ENCODE data around the gene PRPH2.
A peak's percentile ranks its signal among the peaks of the same experiment; 100 is the strongest.
"Not testable (repeated sequence)": the region's sequence is repeated elsewhere in the genome, so short reads cannot be mapped to it uniquely, and the experiment has no call there.

PRPH2 gene

GRCh38 chr6:42742116-42742894, 19.9 kb upstream of the PRPH2 start:
- no peak for DNase-seq

- no peak for DNase-seq
Measured at GRCh38 chr6:42740725-42741124, 18.3 kb upstream of the PRPH2 start.

DNA sequence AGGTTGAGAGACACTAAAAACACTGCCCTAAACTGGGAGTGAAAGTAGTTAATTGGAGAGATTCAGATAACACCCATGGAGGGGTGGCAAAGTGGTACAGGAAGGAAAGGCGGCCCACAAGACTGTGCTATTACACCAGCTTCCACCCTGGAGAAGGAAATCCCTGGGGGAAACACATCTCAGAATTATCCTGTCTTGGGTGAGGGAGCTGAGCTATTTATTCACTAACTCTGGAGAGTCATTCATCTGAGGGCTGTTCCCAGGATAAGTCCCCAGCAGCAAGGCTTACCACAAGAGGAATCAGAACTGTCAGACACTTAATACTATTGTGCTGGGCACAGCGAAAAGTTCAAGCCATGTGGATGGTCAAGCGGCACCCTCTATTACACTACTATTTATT, 13.6 kb upstream of the PRPH2 start:
- no peak for DNase-seq

GRCh38 chr6:42733867-42734481, 11.6 kb upstream of the PRPH2 start:
- DNase-seq = not testable (repeated sequence)

DNA sequence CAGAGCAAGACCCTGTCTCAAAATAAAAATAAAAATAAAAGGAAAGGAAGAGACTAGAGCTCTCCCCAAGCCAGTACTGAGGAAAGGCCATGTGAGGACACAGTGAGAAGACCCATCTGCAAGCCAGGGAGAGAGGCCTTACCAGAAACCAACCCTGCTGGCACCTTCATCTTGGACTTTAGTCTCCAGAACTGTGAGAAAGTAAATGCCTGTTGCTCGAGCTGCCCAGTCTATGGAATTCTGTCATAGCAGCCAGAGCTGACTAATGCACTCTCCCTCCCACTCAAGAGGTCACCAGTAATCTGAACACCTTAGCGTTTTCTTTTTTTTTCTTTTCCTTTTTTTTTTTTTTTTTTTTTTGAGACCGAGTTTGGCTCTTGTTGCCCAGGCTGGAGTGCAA, 7.3 kb upstream of the PRPH2 start:
- DNase-seq = no peak

DNA sequence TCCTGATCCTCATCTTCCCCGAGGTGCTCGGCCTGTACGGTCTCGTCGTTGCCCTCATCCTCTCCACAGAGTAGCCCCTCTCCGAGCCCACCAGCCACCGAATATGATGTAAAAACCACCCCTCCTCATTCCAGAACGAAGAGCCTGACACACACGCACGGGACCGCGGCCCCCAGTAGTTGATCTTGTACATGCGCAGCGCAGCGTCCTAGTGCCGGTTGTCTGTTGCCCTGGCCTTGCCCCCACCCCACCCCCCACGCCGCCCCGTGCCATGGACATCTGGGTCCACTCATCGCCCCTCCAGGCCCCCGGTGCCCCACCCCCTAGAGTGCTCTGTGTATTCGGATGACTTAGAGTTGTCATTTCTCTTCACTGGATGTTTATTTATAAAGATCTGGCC, 5.2 kb upstream of the PRPH2 start:
- DNase-seq = no peak

DNA sequence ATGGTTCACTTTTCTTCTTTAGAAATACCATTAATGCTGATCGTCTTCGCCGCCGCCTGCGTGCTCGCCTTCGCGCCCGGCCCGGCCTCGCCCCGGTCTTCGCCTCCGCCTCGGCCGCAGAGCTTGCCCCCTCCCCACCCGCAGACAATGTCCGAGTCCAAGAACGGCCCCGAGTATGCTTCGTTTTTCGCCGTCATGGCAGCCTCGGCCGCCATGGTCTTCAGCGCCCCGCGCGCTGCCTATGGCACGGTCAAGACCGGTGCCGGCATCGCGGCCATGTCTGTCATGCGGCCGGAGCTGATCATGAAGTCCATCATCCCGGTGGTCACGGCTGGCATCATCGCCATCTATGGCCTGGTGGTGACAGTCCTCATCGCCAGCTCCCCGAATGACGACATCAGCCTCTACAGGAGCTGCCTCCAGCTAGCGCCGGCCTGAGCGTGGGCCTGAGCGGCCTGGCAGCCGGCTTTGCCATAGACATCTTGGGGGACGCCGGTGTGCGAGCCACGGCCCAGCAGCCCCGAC, 4.8 kb upstream of the PRPH2 start:
- peak in 30 of 58 donors; percentile 1 to 46 (median 18) for DNase-seq

DNA sequence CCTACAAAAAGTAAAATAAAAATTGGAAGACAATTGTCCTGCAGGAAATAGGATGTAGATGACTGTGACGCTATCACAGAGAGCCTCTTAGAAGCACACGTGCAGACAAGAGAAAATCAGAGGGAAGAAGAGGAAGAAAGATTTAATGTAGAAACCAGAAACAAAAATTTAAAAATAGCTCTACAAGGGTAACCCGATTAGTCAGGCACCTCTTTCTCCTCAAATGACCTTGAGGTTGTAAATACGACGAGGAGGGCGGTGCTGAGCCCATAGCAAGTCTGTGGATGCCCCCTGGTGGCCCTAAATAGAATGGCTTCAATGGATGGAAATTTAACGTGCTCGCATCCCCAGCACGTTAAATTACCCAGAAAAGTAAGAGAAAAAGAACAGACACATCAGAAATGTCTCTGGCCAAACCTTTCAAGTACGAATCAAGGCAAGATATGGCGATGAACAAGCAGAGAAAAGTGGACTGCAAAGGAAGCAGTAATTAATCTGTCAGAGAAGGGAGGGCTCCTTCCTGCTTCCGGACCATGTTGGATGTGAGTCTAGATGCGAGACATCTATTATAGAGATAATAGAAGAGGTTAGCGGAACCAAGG, 4.2 kb upstream of the PRPH2 start:
- DNase-seq = peak in 53 of 58 donors; percentile 3 to 79 (median 36)

DNA sequence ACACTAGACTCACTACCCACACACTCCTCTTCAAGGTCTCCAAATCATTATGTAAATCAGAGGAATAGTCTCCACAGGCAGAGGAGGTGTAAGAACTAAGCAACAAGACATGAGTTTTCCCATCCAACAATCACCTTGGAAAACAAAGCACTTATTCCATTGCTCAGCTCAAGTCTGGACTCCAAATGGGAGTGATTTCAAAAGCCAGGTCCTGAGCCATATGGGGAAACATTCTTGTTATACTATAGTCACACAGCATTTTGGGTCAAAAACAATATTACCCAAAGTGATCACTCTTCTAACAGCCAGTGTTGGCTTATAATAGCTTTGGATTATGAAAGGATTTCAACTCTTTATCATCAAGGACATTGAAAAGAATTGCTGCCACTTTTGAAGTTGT, 3.6 kb upstream of the PRPH2 start:
- DNase-seq = no peak

- DNase-seq = no peak
Measured at GRCh38 chr6:42724825-42725224, 2.4 kb upstream of the PRPH2 start.

DNA sequence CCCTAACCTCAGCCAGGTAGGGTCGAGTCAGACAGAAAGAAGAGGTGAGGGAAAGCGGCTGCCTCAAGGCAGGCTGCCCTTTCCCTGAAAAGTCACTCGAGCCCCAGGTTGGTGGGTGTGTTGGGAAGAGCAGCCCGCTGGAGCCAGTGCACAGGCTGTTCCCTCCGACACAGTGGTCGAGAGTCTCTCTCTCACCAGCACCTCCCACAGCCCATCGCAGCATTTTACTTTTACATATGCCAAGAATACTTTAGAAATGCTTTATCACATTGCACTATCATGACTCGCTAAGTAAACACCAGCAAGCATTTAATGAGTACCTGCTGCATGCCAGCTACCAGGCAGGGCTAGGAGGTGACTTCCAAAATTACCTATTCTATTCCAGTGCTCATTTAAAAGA, 1.7 kb downstream of the PRPH2 start:
- DNase-seq = no peak

- no peak for DNase-seq
Measured at GRCh38 chr6:42715871-42716270, 6.5 kb downstream of the PRPH2 start.

GRCh38 chr6:42714098-42714761, 8.2 kb downstream of the PRPH2 start:
- DNase-seq = no peak

- no peak for DNase-seq
Measured at GRCh38 chr6:42711930-42712329, 10.5 kb downstream of the PRPH2 start.

- DNase-seq = peak in 2 of 58 donors; percentile 11 to 12
Measured at GRCh38 chr6:42710316-42710715, 12.1 kb downstream of the PRPH2 start.

GRCh38 chr6:42709871-42710270, 12.5 kb downstream of the PRPH2 start:
- DNase-seq = no peak

- DNase-seq = no peak
Measured at GRCh38 chr6:42708096-42708495, 14.3 kb downstream of the PRPH2 start.

GRCh38 chr6:42707595-42707994, 14.8 kb downstream of the PRPH2 start:
- no peak for DNase-seq

DNA sequence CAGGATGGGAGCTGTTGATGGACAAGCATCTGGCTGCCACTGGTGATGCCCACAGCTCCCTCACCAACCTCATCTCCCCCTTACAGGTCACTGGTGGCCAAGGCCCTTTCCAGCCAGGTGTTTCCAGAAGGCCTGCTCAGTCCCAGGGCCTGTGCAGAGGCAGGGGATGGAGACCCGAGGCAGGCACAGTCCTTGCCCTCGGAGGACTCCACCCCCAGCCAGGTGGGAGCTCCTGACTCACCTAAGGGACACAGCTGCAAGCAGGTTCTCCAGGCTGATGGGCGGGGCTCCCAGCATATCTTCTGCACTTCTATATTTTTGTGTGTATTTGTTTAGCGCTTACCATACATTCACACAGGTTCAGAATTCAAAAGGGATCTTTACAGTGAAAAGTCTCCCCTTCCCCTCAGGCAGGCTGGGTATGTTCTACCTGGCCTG, 17.4 kb downstream of the PRPH2 start:
- DNase-seq = no peak

DNA sequence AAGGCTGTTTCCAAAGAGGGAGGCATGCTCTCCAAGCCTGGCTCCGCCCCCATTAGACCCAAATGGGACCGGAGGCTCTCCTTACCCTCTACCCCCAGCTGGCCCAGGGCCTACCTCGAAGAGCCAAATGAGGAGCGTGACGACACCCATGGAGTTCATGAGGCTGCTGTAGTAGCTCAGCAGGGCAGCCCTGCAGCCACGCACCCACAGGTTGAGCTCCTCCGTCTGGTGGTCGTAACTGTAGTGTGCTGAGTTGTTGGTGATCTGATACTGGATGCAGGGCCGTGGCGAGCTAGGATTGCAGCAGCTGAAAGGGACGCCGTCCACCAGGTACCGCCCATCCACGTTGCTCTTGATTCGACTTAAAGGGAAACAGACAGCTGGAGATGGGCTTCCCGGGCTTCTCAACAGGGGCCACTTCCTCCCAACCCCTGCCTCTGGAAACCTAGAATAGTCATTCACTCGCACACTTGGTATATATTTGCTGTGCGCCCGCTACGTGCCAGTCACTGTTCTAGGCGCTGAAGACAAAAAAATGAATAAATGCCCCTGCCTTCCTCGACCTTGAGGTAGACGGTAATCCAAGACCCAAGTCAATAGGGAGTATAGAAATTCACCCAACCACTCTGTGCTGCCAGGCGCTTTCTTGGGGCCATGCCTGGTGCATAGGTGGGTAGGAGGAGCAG, 18.0 kb downstream of the PRPH2 start:
- DNase-seq = peak in 8 of 58 donors; percentile 5 to 29 (median 18)

- DNase-seq = not testable (repeated sequence)
Measured at GRCh38 chr6:42702786-42703185, 19.6 kb downstream of the PRPH2 start.

Measured in anterior cingulate cortex (tissue), 58 donors.